A549 (cell line): ENCODE measurements around the gene GALNT12. TPM values are rescaled to one million over a fixed set of nuclear protein-coding genes. Genes with fewer than 3 reads are reported as not detected.

ENCODE experiments used
- ATAC-seq, 2 experiments: fragments of 200-7000 bp in 1 of 2; fragments of >200 bp in 1 of 2; cut with Nextera tagmentation in 1 of 2; cut with Tn5 transposase in 1 of 2; 3 replicates each; pipeline versions ENCODE4 v1.8.0 to v1.9.1; 2018 to 2020; ENCODE audit warnings: mild to moderate bottlenecking in 1 of 2, moderate library complexity in 1 of 2
- CTCF ChIA-PET: fragments of 300-600 bp; sonication (Branson Sonifier 250); formaldehyde crosslinking; extraction: SDS; loops from one replicate; lab custom pipeline; 2021; ENCODE audit warnings: antibody characterized with exemption, inconsistent platforms; lab: Yijun Ruan, JAX
- POLR2A ChIA-PET: fragments of 350-600 bp; formaldehyde crosslinking; extraction: SDS; loops from one replicate; lab custom pipeline; 2021; ENCODE audit warnings: antibody characterized with exemption, inconsistent platforms; lab: Yijun Ruan, JAX
- DNase-seq, 2 experiments: peaks; one replicate each; pipeline versions ENCODE4 v3.0.0 to v3.0.0-alpha.2; 2011 to 2016; ENCODE audit warnings: low read depth in 1 of 2, low spot score in 1 of 2
- FAIRE-seq: peaks from 2 replicates; lab custom pipeline; 2011; peaks lifted over from hg19 to GRCh38; lab: Jason Lieb, UNC
- H3K27ac ChIP-seq, 2 experiments: fragments of >200 bp; sonication (Bioruptor Twin); formaldehyde crosslinking; 3 replicates each; pipeline ENCODE4 v1.5.1; 2016 to 2017
- H3K4me1 ChIP-seq: fragments of >200 bp; sonication (Bioruptor Twin); formaldehyde crosslinking; 3 replicates; pipeline ENCODE4 v1.6.1; 2016
- H3K4me2 ChIP-seq: fragments of >200 bp; sonication (Bioruptor Twin); formaldehyde crosslinking; 3 replicates; pipeline ENCODE4 v1.6.1; 2016
- H3K4me3 ChIP-seq: fragments of >200 bp; sonication (Bioruptor Twin); formaldehyde crosslinking; 3 replicates; pipeline ENCODE4 v1.5.1; 2016
- H3K9me3 ChIP-seq: fragments of >200 bp; sonication (Bioruptor Twin); formaldehyde crosslinking; 3 replicates; pipeline ENCODE4 v1.6.1; 2016
- BCL3 ChIP-seq: fragments of >200 bp; sonication (Bioruptor Twin); formaldehyde crosslinking; IDR thresholded peaks from 3 replicates; pipeline ENCODE4 v1.6.1; 2016
- BHLHE40 ChIP-seq: IDR thresholded peaks from 2 replicates; pipeline ENCODE4 v1.6.1; 2012; ENCODE audit warnings: low read depth, low read length, inconsistent platforms
- CBX8 ChIP-seq: fragments of 200-600 bp; sonication (generic); IDR thresholded peaks from 2 replicates; pipeline ENCODE4 v1.6.1; 2016
- CTCF ChIP-seq: fragments of >200 bp; sonication (Bioruptor Twin); formaldehyde crosslinking; IDR thresholded peaks from 3 replicates; pipeline ENCODE4 v1.5.1; 2016
- E2F6 ChIP-seq: IDR thresholded peaks from 2 replicates; pipeline ENCODE4 v1.6.1; 2012; ENCODE audit warnings: low read depth, borderline replicate concordance
- EHMT2 ChIP-seq: fragments of 200-600 bp; sonication (generic); IDR thresholded peaks from 2 replicates; pipeline ENCODE4 v1.6.1; 2016; ENCODE audit warnings: antibody characterized with exemption, low read depth, mild to moderate bottlenecking, moderate library complexity
- ESRRA ChIP-seq: fragments of 150-350 bp; IDR thresholded peaks from 2 replicates; pipeline ENCODE4 v1.6.1; 2014; ENCODE audit warnings: mild to moderate bottlenecking, low read length, borderline replicate concordance
- FOSL2 ChIP-seq, 2 experiments: fragments of 450-650 bp in 1 of 2; fragments of >200 bp in 1 of 2; sonication (Bioruptor Twin) in 1 of 2; formaldehyde crosslinking; IDR thresholded peaks; 2 replicates each; pipeline versions ENCODE4 v1.5.0 to v1.6.1; 2016 to 2020; ENCODE audit warnings: mild to moderate bottlenecking in 1 of 2, moderate library complexity in 1 of 2
- FOXS1 ChIP-seq: fragments of 250-450 bp; sonication (Bioruptor Pico); IDR thresholded peaks from 2 replicates; pipeline ENCODE4 v1.5.0; 2020; ENCODE audit warnings: mild to moderate bottlenecking, moderate library complexity
- HDAC2 ChIP-seq: fragments of 200-600 bp; sonication (generic); IDR thresholded peaks from 2 replicates; pipeline ENCODE4 v1.6.1; 2016
- HES2 ChIP-seq: fragments of >200 bp; sonication (Bioruptor Twin); formaldehyde crosslinking; IDR thresholded peaks from 2 replicates; pipeline ENCODE4 v1.6.1; 2016
- HMGXB4 ChIP-seq: fragments of 250-450 bp; sonication (Bioruptor Pico); IDR thresholded peaks from 2 replicates; pipeline ENCODE4 v1.5.0; 2021; ENCODE audit warnings: mild to moderate bottlenecking, moderate library complexity, borderline replicate concordance
- NFE2L2 ChIP-seq: fragments of 150-350 bp; conservative IDR thresholded peaks from 2 replicates; pipeline ENCODE4 v1.6.1; 2014; ENCODE audit warnings: low read length
- PHF8 ChIP-seq: fragments of 200-600 bp; sonication (generic); IDR thresholded peaks from 2 replicates; pipeline ENCODE4 v1.6.1; 2016; ENCODE audit warnings: low read depth, mild to moderate bottlenecking, antibody characterized with exemption, moderate library complexity, borderline replicate concordance
- POLR2A ChIP-seq: IDR thresholded peaks from 2 replicates; pipeline ENCODE4 v1.6.1; 2012; ENCODE audit warnings: mild to moderate bottlenecking, low read length
- POLR2AphosphoS2 ChIP-seq: conservative IDR thresholded peaks from 2 replicates; pipeline ENCODE4 v1.6.1; 2012; ENCODE audit warnings: low read length, improper control_type of control experiment, inconsistent platforms
- RAD21 ChIP-seq, 2 experiments: fragments of >200 bp in 1 of 2; sonication (Bioruptor Twin) in 1 of 2; formaldehyde crosslinking in 1 of 2; IDR thresholded peaks in 1 of 2; conservative IDR thresholded peaks in 1 of 2; 2 replicates in 1 of 2; 3 replicates in 1 of 2; pipeline ENCODE4 v1.6.1; 2012 to 2018; ENCODE audit warnings: inconsistent platforms in 1 of 2
- RCOR1 ChIP-seq: fragments of 150-350 bp; IDR thresholded peaks from 2 replicates; pipeline ENCODE4 v1.6.1; 2014; ENCODE audit warnings: antibody characterized with exemption, low read length, low read depth
- RFX5 ChIP-seq: fragments of 450-650 bp; IDR thresholded peaks from 2 replicates; pipeline ENCODE4 v1.7.1; 2014; ENCODE audit warnings: antibody characterized with exemption, mild to moderate bottlenecking, moderate library complexity
- TFCP2L1 ChIP-seq: fragments of 250-450 bp; sonication (Bioruptor Pico); IDR thresholded peaks from 2 replicates; pipeline ENCODE4 v1.5.0; 2021; ENCODE audit warnings: mild to moderate bottlenecking
- ZC3H11A ChIP-seq: fragments of 450-650 bp; IDR thresholded peaks from 2 replicates; pipeline ENCODE4 v1.6.1; 2014; ENCODE audit warnings: antibody characterized with exemption, mild to moderate bottlenecking
- ZFP36 ChIP-seq: fragments of 450-650 bp; IDR thresholded peaks from 2 replicates; pipeline ENCODE4 v1.6.1; 2014; ENCODE audit warnings: borderline replicate concordance; ENCODE audit not compliant: partially characterized antibody
- WGBS: methylation state at CpG from one replicate; pipeline ENCODE4 v1.1.6; 2017; ENCODE audit errors: missing lambda C conversion rate; 5-methylcytosine and 5-hydroxymethylcytosine counted together
- polyA plus RNA-seq, 4 experiments: library from polyadenylated mRNA; depleted of rRNA in 3 of 4; stranded (reverse); fragments of >200 nt; fragmentation: RNase III in 1 of 4; extraction: RNeasy Plus Mini Kit Qiagen cat#74134 plus additional on column Dnase treatment in 1 of 4; gene quantifications; 2 replicates in 3 of 4; 3 replicates in 1 of 4; pipeline ENCODE4 v1.2.3, GENCODE V29; 2011 to 2017

The GALNT12 gene
- polyA plus RNA-seq, 2 of the 4 experiments (the other 2 are of a cell fraction), result 3.2 to 7.3 TPM

GRCh38 chr9:98766586-98766985 is 40.9 kb upstream of the GALNT12 start:
- 92% methylated on average over 2 of the region's 2 CpGs for WGBS
- Histone ChIP-seq H3K9me3 (no peaks in the 10 kb centered on the region), H3K4me3 (no peak overlapping the region), H3K27ac (no peak overlapping the region), H3K4me1 (no peaks in the 10 kb centered on the region), H3K4me2 (no peak overlapping the region)
- ATAC-seq (no peak), FAIRE-seq (no peak), DNase-seq (no peak)
- ChIA-PET CTCF (interaction anchor here (0.8 to 3.6 kb wide), 4 partner anchors 9 to 452 kb away, joined by 3 to 24 read pairs (median 4); no protein-coding TSS in a partner anchor), POLR2A (no interaction called here)
- no peak for TF ChIP-seq HES2
- no peak for TF ChIP-seq PHF8
- no peak for TF ChIP-seq ESRRA
- no peak for TF ChIP-seq ZC3H11A
- no peak for TF ChIP-seq POLR2AphosphoS2
- TF ChIP-seq BCL3, result no peak
- no peak for TF ChIP-seq RFX5
- TF ChIP-seq ZFP36, result no peak
- TF ChIP-seq CTCF, result no peak
- no peak for TF ChIP-seq HDAC2
- no peak for TF ChIP-seq TFCP2L1 (CRISPR knock-in tag)
- no peak for TF ChIP-seq NFE2L2
- no peak for TF ChIP-seq FOSL2 (IDR thresholded peaks at IDR 0.05)
- TF ChIP-seq FOSL2 (CRISPR knock-in tag; IDR thresholded peaks at IDR 0.05), result no peak
- TF ChIP-seq POLR2A, result no peak
- no peak for TF ChIP-seq EHMT2
- no peak for TF ChIP-seq FOXS1

GRCh38 chr9:98767196-98767595 is 40.3 kb upstream of the GALNT12 start:
- ChIA-PET POLR2A (no interaction called here), CTCF (interaction anchor here (0.6 to 3.6 kb wide), 5 partner anchors 8 to 452 kb away, joined by 3 to 24 read pairs (median 3); no protein-coding TSS in a partner anchor)
- ATAC-seq (no peak; a peak in 1 of 6 replicates), DNase-seq (no peak), FAIRE-seq (no peak)
- no peak overlapping the region for H3K4me3 ChIP-seq
- 94% methylated on average over 3 of the region's 3 CpGs for WGBS
- TF ChIP-seq RAD21 (conservative IDR thresholded peaks at IDR 0.05 in 1 of 2, IDR thresholded peaks at IDR 0.05 in 1 of 2), result no peak
- no peak for TF ChIP-seq HES2
- TF ChIP-seq ZFP36, result no peak
- TF ChIP-seq RCOR1, result no peak
- TF ChIP-seq PHF8, result no peak
- TF ChIP-seq HMGXB4, result no peak
- no peak for TF ChIP-seq BHLHE40
- TF ChIP-seq CBX8, result no peak
- TF ChIP-seq POLR2A, result no peak
- no peak for TF ChIP-seq E2F6
- no peaks in the 10 kb centered on the region for H3K9me3 ChIP-seq
- H3K4me2 ChIP-seq, result no peak overlapping the region
- no peak overlapping the region for H3K27ac ChIP-seq
- H3K4me1 ChIP-seq, result no peaks in the 10 kb centered on the region
